Measurements from ENCODE around the gene GRM7. TPM values are rescaled to one million over a fixed set of nuclear protein-coding genes. Genes with fewer than 3 reads are reported as not detected.

The GRM7 gene
- total RNA-seq, 1 experiment from 2014 or later, result 0.28 TPM

DNA sequence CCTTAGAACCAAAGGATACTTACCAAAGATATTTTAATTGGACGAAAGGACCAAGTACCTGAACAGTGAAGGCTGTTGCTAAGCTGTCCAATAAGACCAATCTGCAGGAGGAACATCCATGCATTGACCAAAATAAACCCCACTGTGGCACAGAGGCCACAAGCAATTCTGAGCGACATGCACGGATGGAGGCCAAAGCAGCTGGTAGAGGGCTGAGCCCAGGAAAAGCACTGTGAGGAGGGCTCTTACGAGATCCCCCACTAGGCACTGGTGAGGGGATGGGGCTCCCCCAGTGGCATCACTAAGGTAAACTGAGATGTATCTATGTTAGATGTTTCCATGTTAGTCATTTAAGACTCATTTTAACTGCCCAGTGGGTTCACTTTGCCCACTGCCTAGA lies 920.5 kb downstream of the GRM7 start:
- Histone ChIP-seq H3K4ac (ENCODE audit: low read depth, low read length) (no peak overlapping the region), H2BK120ac (ENCODE audit: low read depth, low read length, poor library complexity, severe bottlenecking) (no peak overlapping the region), H4K5ac (ENCODE audit: insufficient read length, low read depth, low read length) (no peak overlapping the region), H4K8ac (replicated peaks; ENCODE audit: insufficient read length, low read depth, low read length) (no peak overlapping the region), H2BK5ac (ENCODE audit: insufficient read length, low read length) (no peak overlapping the region), H3K18ac (ENCODE audit: insufficient read length, low read depth, low read length) (no peak overlapping the region), H4K20me1 (ENCODE audit: control insufficient read depth, insufficient read depth, insufficient read length) (no peaks in the 10 kb centered on the region), H3K27ac (ENCODE audit: insufficient read length, low read depth, low read length) (no peak overlapping the region), H3K79me1 (ENCODE audit: insufficient read depth, low read depth, low read length, poor library complexity, severe bottlenecking) (no peaks in the 10 kb centered on the region), H2BK20ac (ENCODE audit: low read depth, low read length, poor library complexity, severe bottlenecking) (no peak overlapping the region), H2AK5ac (ENCODE audit: insufficient read length, low read length) (no peak overlapping the region), H3K4me2 (ENCODE audit: insufficient read depth, insufficient read length, low read length) (no peak overlapping the region), H3K56ac (ENCODE audit: insufficient read length, low read depth, low read length) (no peak overlapping the region), H3K27me3 (ENCODE audit: insufficient read depth, low read length) (no peaks in the 10 kb centered on the region), H3T11ph (ENCODE audit: low read length) (no peak overlapping the region), H3K9ac (ENCODE audit: extremely low read depth, insufficient read length, low read length) (no peak overlapping the region), H3K14ac (ENCODE audit: insufficient read depth, low read length) (no peak overlapping the region), H3K9me3 (ENCODE audit: control insufficient read depth, low read depth, low read length) (no peaks in the 10 kb centered on the region), H2BK12ac (ENCODE audit: insufficient read length, low read depth, low read length) (no peak overlapping the region), H2AFZ (ENCODE audit: low read length) (no peak overlapping the region), H4K91ac (ENCODE audit: insufficient read length, low read depth, low read length) (no peak overlapping the region), H3K4me1 (ENCODE audit: insufficient read depth, low read length) (peaks cover 4% of the 10 kb centered on the region; the same call in 1 of the 2 replicates), H3K23ac (ENCODE audit: insufficient read length, low read depth, low read length) (no peak overlapping the region), H3K23me2 (ENCODE audit: insufficient read length, low read depth, low read length, poor library complexity, severe bottlenecking) (no peaks in the 10 kb centered on the region), H3K79me2 (ENCODE audit: insufficient read depth, low read length) (no peaks in the 10 kb centered on the region), H2BK15ac (ENCODE audit: low read depth, low read length) (no peak overlapping the region)
- Mint-ChIP-seq H3K4me1 (peaks cover 10 to 13% of the 10 kb centered on the region in 2 experiments), H3K27ac (no peak overlapping the region), H3K9me3 (peaks cover 8 to 19% of the 10 kb centered on the region in 2 experiments; a peak in 4 of 5 replicates), H3K4me3 (no peak overlapping the region), H3K36me3 (ENCODE audit: insufficient read depth in 1 of 3, low read depth in 3 of 3) (peaks cover 0 to 8% (median 0%) of the 10 kb centered on the region in 3 experiments; a peak in 4 of 7 replicates), H3K27me3 (ENCODE audit: low read depth) (no peaks in the 10 kb centered on the region)
- no CpG with 5 or more reads among the region's 4 CpGs for WGBS (ENCODE audit: extremely low coverage, insufficient read length, low lambda C conversion rate)
- DNase-seq, result no peak
- TF ChIP-seq, protein P1, sequence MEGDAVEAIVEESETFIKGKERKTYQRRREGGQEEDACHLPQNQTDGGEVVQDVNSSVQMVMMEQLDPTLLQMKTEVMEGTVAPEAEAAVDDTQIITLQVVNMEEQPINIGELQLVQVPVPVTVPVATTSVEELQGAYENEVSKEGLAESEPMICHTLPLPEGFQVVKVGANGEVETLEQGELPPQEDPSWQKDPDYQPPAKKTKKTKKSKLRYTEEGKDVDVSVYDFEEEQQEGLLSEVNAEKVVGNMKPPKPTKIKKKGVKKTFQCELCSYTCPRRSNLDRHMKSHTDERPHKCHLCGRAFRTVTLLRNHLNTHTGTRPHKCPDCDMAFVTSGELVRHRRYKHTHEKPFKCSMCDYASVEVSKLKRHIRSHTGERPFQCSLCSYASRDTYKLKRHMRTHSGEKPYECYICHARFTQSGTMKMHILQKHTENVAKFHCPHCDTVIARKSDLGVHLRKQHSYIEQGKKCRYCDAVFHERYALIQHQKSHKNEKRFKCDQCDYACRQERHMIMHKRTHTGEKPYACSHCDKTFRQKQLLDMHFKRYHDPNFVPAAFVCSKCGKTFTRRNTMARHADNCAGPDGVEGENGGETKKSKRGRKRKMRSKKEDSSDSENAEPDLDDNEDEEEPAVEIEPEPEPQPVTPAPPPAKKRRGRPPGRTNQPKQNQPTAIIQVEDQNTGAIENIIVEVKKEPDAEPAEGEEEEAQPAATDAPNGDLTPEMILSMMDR (conservative IDR thresholded peaks at IDR 0.05), result no peak
